BJ (cell line): ENCODE results near the gene HADHB. TPM values are rescaled to one million over a fixed set of nuclear protein-coding genes. Genes with fewer than 3 reads are reported as not detected.
"Not testable (repeated sequence)": the region's sequence is repeated elsewhere in the genome, so short reads cannot be mapped to it uniquely, and the experiment has no call there.

ENCODE experiments used
- CTCF ChIA-PET: fragments of 350-600 bp; formaldehyde crosslinking; extraction: SDS; loops from one replicate; lab custom pipeline; 2021; ENCODE audit warnings: antibody characterized with exemption, inconsistent platforms; lab: Yijun Ruan, JAX
- POLR2A ChIA-PET: fragments of 300-600 bp; sonication (Branson Sonifier 250); formaldehyde crosslinking; extraction: SDS; loops from one replicate; lab custom pipeline; 2021; ENCODE audit warnings: antibody characterized with exemption; lab: Charles Lee
- DNase-seq: peaks from one replicate; pipeline ENCODE4 v3.0.0-alpha.2; 2011; ENCODE audit warnings: low read depth
- H3K27me3 ChIP-seq: 2 replicates; pipeline ENCODE4 v1.6.0; 2011; ENCODE audit warnings: low read length; ENCODE audit not compliant: control insufficient read depth, insufficient read depth
- H3K36me3 ChIP-seq: 2 replicates; pipeline ENCODE4 v1.5.1; 2011; ENCODE audit warnings: low read length; ENCODE audit not compliant: control insufficient read depth, insufficient read depth
- H3K4me3 ChIP-seq: 2 replicates; pipeline ENCODE4 v1.5.1; 2011; ENCODE audit warnings: low read depth, mild to moderate bottlenecking, control low read depth, low read length
- polyA plus RNA-seq: library from polyadenylated mRNA; depleted of rRNA; stranded (reverse); fragments of >200 nt; gene quantifications from 2 replicates; pipeline ENCODE4 v1.2.3, GENCODE V29; 2011
- TF ChIP-seq, protein P1 (sequence below): IDR thresholded peaks from 2 replicates; pipeline ENCODE4 v1.5.1; 2011; ENCODE audit warnings: low read depth, mild to moderate bottlenecking, control low read depth, inconsistent platforms, low read length, moderate library complexity; ENCODE audit not compliant: insufficient read depth

Gene HADHB
- polyA plus RNA-seq, 1 experiment, result 99.4 TPM

DNA sequence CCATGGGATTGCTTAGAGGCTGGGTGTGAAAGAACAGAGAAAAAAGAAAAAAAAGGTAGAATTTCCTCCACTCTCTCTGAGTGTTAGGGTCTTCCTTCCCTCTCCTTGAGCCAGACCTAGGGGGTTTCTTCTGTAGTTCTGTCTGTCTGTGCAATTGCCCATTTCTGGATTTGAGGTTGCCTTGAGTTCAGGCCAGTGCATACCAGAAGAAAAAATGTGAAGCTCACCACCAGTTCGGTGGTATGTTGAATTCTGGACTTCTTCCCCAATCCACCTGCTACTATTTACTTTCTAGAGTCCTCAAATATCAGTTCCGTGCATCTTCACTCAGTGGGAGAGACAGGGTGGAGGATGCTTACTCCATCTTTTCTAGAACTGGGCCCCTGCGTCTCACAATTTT lies 85.9 kb downstream of the HADHB start:
- ChIA-PET CTCF (interaction anchor here (0.5 to 2.1 kb wide), 21 partner anchors 10 to 292 kb away, joined by 3 to 14 read pairs (median 4); partner anchors contain the start of genes ADGRF3 and SELENOI), POLR2A (no interaction called here)
- Histone ChIP-seq H3K27me3 (no peaks in the 10 kb centered on the region), H3K4me3 (no peak overlapping the region), H3K36me3 (no peaks in the 10 kb centered on the region)
- TF ChIP-seq, protein P1, sequence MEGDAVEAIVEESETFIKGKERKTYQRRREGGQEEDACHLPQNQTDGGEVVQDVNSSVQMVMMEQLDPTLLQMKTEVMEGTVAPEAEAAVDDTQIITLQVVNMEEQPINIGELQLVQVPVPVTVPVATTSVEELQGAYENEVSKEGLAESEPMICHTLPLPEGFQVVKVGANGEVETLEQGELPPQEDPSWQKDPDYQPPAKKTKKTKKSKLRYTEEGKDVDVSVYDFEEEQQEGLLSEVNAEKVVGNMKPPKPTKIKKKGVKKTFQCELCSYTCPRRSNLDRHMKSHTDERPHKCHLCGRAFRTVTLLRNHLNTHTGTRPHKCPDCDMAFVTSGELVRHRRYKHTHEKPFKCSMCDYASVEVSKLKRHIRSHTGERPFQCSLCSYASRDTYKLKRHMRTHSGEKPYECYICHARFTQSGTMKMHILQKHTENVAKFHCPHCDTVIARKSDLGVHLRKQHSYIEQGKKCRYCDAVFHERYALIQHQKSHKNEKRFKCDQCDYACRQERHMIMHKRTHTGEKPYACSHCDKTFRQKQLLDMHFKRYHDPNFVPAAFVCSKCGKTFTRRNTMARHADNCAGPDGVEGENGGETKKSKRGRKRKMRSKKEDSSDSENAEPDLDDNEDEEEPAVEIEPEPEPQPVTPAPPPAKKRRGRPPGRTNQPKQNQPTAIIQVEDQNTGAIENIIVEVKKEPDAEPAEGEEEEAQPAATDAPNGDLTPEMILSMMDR, result no peak
- no peak for DNase-seq

DNA sequence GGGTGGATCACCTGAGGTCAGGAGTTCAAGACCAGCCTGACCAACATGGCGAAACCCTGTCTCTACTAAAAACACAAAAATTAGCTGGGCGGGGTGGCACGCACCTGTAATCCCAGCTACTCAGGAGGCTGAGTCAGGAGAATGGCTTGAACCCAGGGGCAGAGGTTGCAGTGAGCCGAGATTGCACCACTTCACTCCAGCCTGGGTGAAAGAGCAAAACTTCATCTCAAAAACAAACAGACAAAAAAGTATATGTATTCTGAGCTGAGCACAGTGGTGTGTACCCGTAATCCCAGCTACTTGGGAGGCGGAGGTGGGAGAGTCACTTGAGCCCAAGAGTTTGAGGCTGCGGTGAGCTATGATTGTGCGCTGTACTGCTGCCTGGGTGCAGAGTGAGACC lies 86.6 kb downstream of the HADHB start:
- H3K36me3 ChIP-seq, H3K27me3 ChIP-seq, H3K4me3 ChIP-seq, DNase-seq, POLR2A ChIA-PET: not testable (repeated sequence)
- CTCF ChIA-PET, result interaction anchor here (1.2 to 2.1 kb wide), 10 partner anchors 11 to 97 kb away, joined by 3 to 14 read pairs (median 6); partner anchors contain the start of genes ADGRF3 and SELENOI

GRCh38 chr2:26333293-26333692 lies 88.6 kb downstream of the HADHB start:
- H3K27me3 ChIP-seq, result no peaks in the 10 kb centered on the region
- DNase-seq, result no peak
- ChIA-PET POLR2A (no interaction called here), CTCF (interaction anchor here (1.2 kb wide), 1 partner anchor 88 kb away, joined by 3 read pairs; the partner anchor contains the start of gene HADHB)
- H3K4me3 ChIP-seq, result no peak overlapping the region
- no peaks in the 10 kb centered on the region for H3K36me3 ChIP-seq
- TF ChIP-seq, protein P1, result no peak

DNA sequence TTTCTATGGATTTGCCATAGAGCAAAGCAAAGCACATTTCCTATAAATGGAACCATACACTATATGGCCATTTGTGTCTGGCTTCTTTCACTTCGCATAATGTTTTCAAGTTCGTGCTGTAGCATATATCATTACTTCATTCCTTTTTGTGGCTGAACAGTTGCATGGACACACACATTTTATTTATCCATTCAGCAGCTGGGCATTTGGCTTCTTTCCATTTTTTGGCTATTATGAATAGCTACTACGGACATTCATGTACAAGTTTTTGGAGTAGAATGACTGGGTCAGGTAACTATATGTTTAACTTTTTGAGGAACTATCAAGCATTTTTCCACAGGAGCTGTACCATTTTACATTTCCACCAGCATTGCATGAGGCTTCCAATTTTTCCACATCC lies 90.5 kb downstream of the HADHB start:
- no peak overlapping the region for H3K4me3 ChIP-seq
- ChIA-PET POLR2A (no interaction called here), CTCF (no interaction called here)
- H3K36me3 ChIP-seq, result no peaks in the 10 kb centered on the region
- no peak for DNase-seq
- H3K27me3 ChIP-seq, result no peaks in the 10 kb centered on the region
- TF ChIP-seq, protein P1, result no peak

- Histone ChIP-seq H3K4me3 (no peak overlapping the region), H3K36me3 (no peaks in the 10 kb centered on the region), H3K27me3 (no peaks in the 10 kb centered on the region)
- TF ChIP-seq, protein P1, result no peak
- POLR2A ChIA-PET, result no interaction called here
- DNase-seq, result no peak
- CTCF ChIA-PET, result no interaction called here
Observed at GRCh38 chr2:26336719-26337118, 92.0 kb downstream of the HADHB start.

- no peak for DNase-seq
- CTCF ChIA-PET, result interaction anchor here (1.0 to 1.4 kb wide), 2 partner anchors 9 to 241 kb away, joined by 3 read pairs; partner anchors contain the start of genes ADGRF3 and SELENOI
- no peak overlapping the region for H3K4me3 ChIP-seq
- H3K27me3 ChIP-seq, result no peaks in the 10 kb centered on the region
- H3K36me3 ChIP-seq, result no peaks in the 10 kb centered on the region
- TF ChIP-seq, protein P1, result no peak
- POLR2A ChIA-PET, result interaction anchor here (0.6 kb wide), 1 partner anchor 13 kb away, joined by 15 read pairs; no protein-coding TSS in a partner anchor
Observed at GRCh38 chr2:26337298-26337697, 92.6 kb downstream of the HADHB start.
